HCT116 (cell line): ENCODE measurements around the gene ARIH2. TPM values are rescaled to one million over a fixed set of nuclear protein-coding genes. Genes with fewer than 3 reads are reported as not detected.

Experiments
- ATAC-seq: fragments of 200-7000 bp; cut with Tn5 transposase; 2 replicates; pipeline ENCODE4 v1.9.1; 2020; ENCODE audit warnings: mild to moderate bottlenecking, moderate library complexity
- BruUV-seq: library from RNA; stranded (reverse); fragments of 400-500 nt; replicated peaks from 2 replicates; lab custom pipeline; 2021; lab: Mats Ljungman, UMichigan
- CTCF ChIA-PET: fragments of 300-600 bp; sonication (Branson Sonifier 250); formaldehyde crosslinking; loops from one replicate; lab custom pipeline; 2021; ENCODE audit warnings: antibody characterized with exemption; lab: Charles Lee
- POLR2A ChIA-PET: fragments of 300-600, 350-600 bp; sonication (Branson Sonifier 250); formaldehyde crosslinking; loops from one replicate; lab custom pipeline; 2021; ENCODE audit warnings: antibody characterized with exemption; lab: Charles Lee
- RAD21 ChIA-PET, 2 experiments: fragments of 300-600 bp; sonication (Branson Sonifier 250); formaldehyde crosslinking; loops; one replicate each; lab custom pipeline; 2023; ENCODE audit warnings: low total read pairs in 2 of 2; ENCODE audit not compliant: uncharacterized antibody in 2 of 2, unreplicated experiment in 2 of 2, low non-redundant PET in 1 of 2; lab: Charles Lee
- DNase-seq: peaks from one replicate; pipeline ENCODE4 v3.0.0-alpha.2; 2010; ENCODE audit warnings: low read depth, low spot score
- H2AFZ ChIP-seq: fragments of 200-600 bp; shearing (Covaris generic), sonication (generic); 2 replicates; pipeline ENCODE4 v1.6.1; 2017; ENCODE audit warnings: low read depth, mixed run types, mixed read lengths, antibody characterized with exemption, low read length; ENCODE audit not compliant: poor library complexity, severe bottlenecking
- H3K27ac ChIP-seq: 2 replicates; pipeline ENCODE4 v1.5.1; 2012; ENCODE audit warnings: low read depth, low read length
- H3K27me3 ChIP-seq: fragments of 200-600 bp; sonication (generic); 2 replicates; pipeline ENCODE4 v1.6.1; 2016; ENCODE audit warnings: mixed run types, low read length, mixed read lengths; ENCODE audit not compliant: insufficient read depth
- H3K36me3 ChIP-seq, 2 experiments: fragments of 200-500 bp in 1 of 2; fragments of 200-600 bp in 1 of 2; sonication (Bioruptor generic) in 1 of 2; sonication (generic) in 1 of 2; 2 replicates each; pipeline versions ENCODE4 v1.5.1 to v1.6.1; 2014 to 2016; ENCODE audit warnings: low read length in 2 of 2, inconsistent platforms in 1 of 2, mixed read lengths in 1 of 2, mixed run types in 1 of 2; ENCODE audit not compliant: insufficient read depth in 2 of 2, control insufficient read depth in 1 of 2
- H3K4me1 ChIP-seq, 2 experiments: fragments of 200-600 bp in 1 of 2; sonication (generic) in 1 of 2; 2 replicates each; pipeline versions ENCODE4 v1.5.1 to v1.6.1; 2012 to 2017; ENCODE audit warnings: low read length in 2 of 2, inconsistent platforms in 1 of 2, mild to moderate bottlenecking in 1 of 2, mixed read lengths in 1 of 2, mixed run types in 1 of 2, moderate library complexity in 1 of 2; ENCODE audit not compliant: insufficient read depth in 2 of 2, control insufficient read depth in 1 of 2
- H3K4me2 ChIP-seq: fragments of 200-600 bp; sonication (generic); 2 replicates; pipeline ENCODE4 v1.6.1; 2017; ENCODE audit warnings: mixed run types, low read length, mixed read lengths
- H3K4me3 ChIP-seq, 2 experiments: fragments of 200-600 bp in 1 of 2; sonication (generic) in 1 of 2; replicated peaks in 1 of 2; 2 replicates each; pipeline ENCODE4 v1.5.1; 2011 to 2016; ENCODE audit warnings: low read length in 2 of 2, control low read depth in 1 of 2, low read depth in 1 of 2, mild to moderate bottlenecking in 1 of 2, mixed read lengths in 1 of 2, mixed run types in 1 of 2
- H3K79me2 ChIP-seq: fragments of 200-600 bp; sonication (generic); 2 replicates; pipeline ENCODE4 v1.6.1; 2017; ENCODE audit warnings: mild to moderate bottlenecking, mixed run types, low read length, moderate library complexity, mixed read lengths; ENCODE audit not compliant: insufficient read depth
- H3K9ac ChIP-seq: fragments of 200-600 bp; sonication (generic); 2 replicates; pipeline ENCODE4 v1.6.1; 2016; ENCODE audit warnings: low read length, mixed read lengths
- H3K9me2 ChIP-seq: fragments of 200-600 bp; sonication (generic), shearing (Covaris generic); 2 replicates; pipeline ENCODE4 v1.6.1; 2017; ENCODE audit warnings: mixed run types, mild to moderate bottlenecking, moderate library complexity; ENCODE audit not compliant: insufficient read depth
- H3K9me3 ChIP-seq, 2 experiments: fragments of 200-500 bp in 1 of 2; fragments of 200-600 bp in 1 of 2; sonication (Bioruptor generic) in 1 of 2; sonication (generic) in 1 of 2; 2 replicates each; pipeline ENCODE4 v1.6.1; 2014 to 2017; ENCODE audit warnings: low read length in 2 of 2, mixed read lengths in 2 of 2, inconsistent platforms in 1 of 2, low read depth in 1 of 2, mild to moderate bottlenecking in 1 of 2, mixed run types in 1 of 2, moderate library complexity in 1 of 2; ENCODE audit not compliant: control insufficient read depth in 1 of 2, insufficient read depth in 1 of 2
- H4K20me1 ChIP-seq: fragments of 200-600 bp; sonication (generic), shearing (Covaris generic); 2 replicates; pipeline ENCODE4 v1.6.1; 2017; ENCODE audit warnings: mixed run types, mild to moderate bottlenecking, moderate library complexity; ENCODE audit not compliant: insufficient read depth
- ATF3 ChIP-seq: IDR thresholded peaks from 2 replicates; pipeline ENCODE4 v1.6.1; 2012
- CEBPB ChIP-seq: IDR thresholded peaks from 2 replicates; pipeline ENCODE4 v1.6.1; 2012; ENCODE audit warnings: low read depth
- EZH2 ChIP-seq: fragments of 200-600 bp; sonication (generic); IDR thresholded peaks from 2 replicates; pipeline ENCODE4 v1.6.1; 2017; ENCODE audit warnings: antibody characterized with exemption, mixed run types
- EZH2phosphoT487 ChIP-seq: fragments of 200-600 bp; IDR thresholded peaks from 2 replicates; pipeline ENCODE4 v1.6.1; 2018; ENCODE audit warnings: antibody characterized with exemption, borderline replicate concordance
- FOSL1 ChIP-seq: IDR thresholded peaks from 2 replicates; pipeline ENCODE4 v1.6.1; 2012; ENCODE audit warnings: low read depth
- JUND ChIP-seq: IDR thresholded peaks from 2 replicates; pipeline ENCODE4 v1.6.1; 2012
- POLR2AphosphoS5 ChIP-seq: IDR thresholded peaks from 2 replicates; pipeline ENCODE4 v1.6.1; 2011; ENCODE audit warnings: mild to moderate bottlenecking, low read depth, low read length, moderate library complexity
- RAD21 ChIP-seq: IDR thresholded peaks from 2 replicates; pipeline ENCODE4 v1.6.1; 2012; ENCODE audit warnings: low read depth, mild to moderate bottlenecking
- SIN3A ChIP-seq: IDR thresholded peaks from 2 replicates; pipeline ENCODE4 v1.6.1; 2012; ENCODE audit warnings: low read depth
- SRF ChIP-seq: IDR thresholded peaks from 2 replicates; pipeline ENCODE4 v1.6.1; 2012; ENCODE audit warnings: low read depth
- TCF7L2 ChIP-seq: IDR thresholded peaks from 2 replicates; pipeline ENCODE4 v1.7.0; 2011; ENCODE audit warnings: borderline replicate concordance, inconsistent platforms; ENCODE audit not compliant: insufficient read depth, insufficient read length; ENCODE audit errors: extremely low read depth
- YY1 ChIP-seq: IDR thresholded peaks from 2 replicates; pipeline ENCODE4 v1.6.1; 2011; ENCODE audit warnings: low read length, low read depth, moderate library complexity, mild to moderate bottlenecking; ENCODE audit not compliant: insufficient replicate concordance; ENCODE audit errors: extremely low read depth
- ZBTB33 ChIP-seq: IDR thresholded peaks from 2 replicates; pipeline ENCODE4 v1.6.1; 2011; ENCODE audit warnings: mild to moderate bottlenecking, low read length, moderate library complexity; ENCODE audit not compliant: insufficient replicate concordance; ENCODE audit errors: extremely low read depth
- ZFX ChIP-seq: fragments of 450-650 bp; IDR thresholded peaks from 2 replicates; pipeline ENCODE4 v1.6.1; 2017
- ZNF274 ChIP-seq: fragments of 200-500 bp; sonication (Bioruptor generic); IDR thresholded peaks from 2 replicates; pipeline ENCODE4 v1.6.1; 2014; ENCODE audit warnings: mild to moderate bottlenecking, low read depth, low read length, inconsistent platforms
- intact Hi-C: fragments of 100-400 bp; cut with micrococcal nuclease; formaldehyde crosslinking; loops from 2 replicates; pipeline ENCODE4 v1.10.0; 2022
- total RNA-seq: library from RNA; stranded (reverse); gene quantifications from one replicate; pipeline ENCODE4 v1.2.1, GENCODE V29; 2021; ENCODE audit not compliant: unreplicated experiment

ARIH2 gene
- total RNA-seq, 1 experiment from 2014 or later: 105 TPM

GRCh38 chr3:48877671-48878070, 41.0 kb upstream of the ARIH2 start:
- no peak overlapping the region for H3K4me3 ChIP-seq
- H3K4me2 ChIP-seq: no peak overlapping the region
- RAD21 ChIA-PET: no interaction called here
- no peak overlapping the region for H3K27ac ChIP-seq
- H3K9me2 ChIP-seq: no peaks in the 10 kb centered on the region
- intact Hi-C loops: no loop called here
- no peak overlapping the region for H3K9ac ChIP-seq
- TF ChIP-seq ZFX (no peak), YY1 (no peak), TCF7L2 (no peak), FOSL1 (no peak), ZNF274 (no peak), ATF3 (no peak)
- H3K27me3 ChIP-seq: no peaks in the 10 kb centered on the region
- POLR2A ChIA-PET: no interaction called here
- H3K36me3 ChIP-seq: no peaks in the 10 kb centered on the region
- CTCF ChIA-PET: no interaction called here
- H3K79me2 ChIP-seq: no peaks in the 10 kb centered on the region
- BruUV-seq: no TSS peak
- H3K9me3 ChIP-seq: no peaks in the 10 kb centered on the region
- no peaks in the 10 kb centered on the region for H4K20me1 ChIP-seq
- H3K4me1 ChIP-seq: no peaks in the 10 kb centered on the region
- no peak overlapping the region for H2AFZ ChIP-seq
- ATAC-seq (no peak), DNase-seq (no peak)

- ChIA-PET RAD21 (no interaction called here), POLR2A (no interaction called here)
- no TSS peak for BruUV-seq
- TF ChIP-seq ZNF274: no peak
- no peak for TF ChIP-seq JUND
- TF ChIP-seq CEBPB: no peak
- no peak for TF ChIP-seq TCF7L2
- no peak for TF ChIP-seq EZH2phosphoT487
- no peak for TF ChIP-seq ZBTB33
- TF ChIP-seq RAD21: no peak
- TF ChIP-seq SRF: no peak
- TF ChIP-seq FOSL1: no peak
- TF ChIP-seq POLR2AphosphoS5: no peak
- no peak for TF ChIP-seq EZH2
- no peak for TF ChIP-seq SIN3A
Measured at GRCh38 chr3:48879307-48879993, 39.2 kb upstream of the ARIH2 start.

More at GRCh38 chr3:48879307-48879993, 39.2 kb upstream of the ARIH2 start:
- intact Hi-C loops: no loop called here
- no peaks in the 10 kb centered on the region for H3K9me3 ChIP-seq
- H3K9me2 ChIP-seq: no peaks in the 10 kb centered on the region
- no peak overlapping the region for H3K4me2 ChIP-seq
- no peak overlapping the region for H2AFZ ChIP-seq
- no peaks in the 10 kb centered on the region for H3K27me3 ChIP-seq
- H3K9ac ChIP-seq: no peak overlapping the region
- no peaks in the 10 kb centered on the region for H3K36me3 ChIP-seq
- CTCF ChIA-PET: no interaction called here
- H3K4me1 ChIP-seq: no peaks in the 10 kb centered on the region
- no peaks in the 10 kb centered on the region for H4K20me1 ChIP-seq
- ATAC-seq (no peak), DNase-seq (no peak)
- H3K79me2 ChIP-seq: no peaks in the 10 kb centered on the region
- no peak overlapping the region for H3K27ac ChIP-seq
- no peak overlapping the region for H3K4me3 ChIP-seq
